ENCODE data around the gene MYH6.
"Not testable (repeated sequence)": the region's sequence is repeated elsewhere in the genome, so short reads cannot be mapped to it uniquely, and the experiment has no call there.

The MYH6 gene

GRCh38 chr14:23407516-23408306 lies at the start of gene MYH6:
MYH6 (minus strand) TSS chr14:23408273; CDS start chr14:23407223, 1,050 bp downstream.
- in situ Hi-C loops (cut with HindIII; ENCODE audit: low pct_unique_long_range_greater_than_20kb, low sequenced_read_pairs): no loop called here
- no peak for DNase-seq (ENCODE audit: low read depth in 1 of 2, low spot score in 1 of 2)
- no peak for TF ChIP-seq JUND (IDR thresholded peaks at IDR 0.05; ENCODE audit: low read depth)

DNA sequence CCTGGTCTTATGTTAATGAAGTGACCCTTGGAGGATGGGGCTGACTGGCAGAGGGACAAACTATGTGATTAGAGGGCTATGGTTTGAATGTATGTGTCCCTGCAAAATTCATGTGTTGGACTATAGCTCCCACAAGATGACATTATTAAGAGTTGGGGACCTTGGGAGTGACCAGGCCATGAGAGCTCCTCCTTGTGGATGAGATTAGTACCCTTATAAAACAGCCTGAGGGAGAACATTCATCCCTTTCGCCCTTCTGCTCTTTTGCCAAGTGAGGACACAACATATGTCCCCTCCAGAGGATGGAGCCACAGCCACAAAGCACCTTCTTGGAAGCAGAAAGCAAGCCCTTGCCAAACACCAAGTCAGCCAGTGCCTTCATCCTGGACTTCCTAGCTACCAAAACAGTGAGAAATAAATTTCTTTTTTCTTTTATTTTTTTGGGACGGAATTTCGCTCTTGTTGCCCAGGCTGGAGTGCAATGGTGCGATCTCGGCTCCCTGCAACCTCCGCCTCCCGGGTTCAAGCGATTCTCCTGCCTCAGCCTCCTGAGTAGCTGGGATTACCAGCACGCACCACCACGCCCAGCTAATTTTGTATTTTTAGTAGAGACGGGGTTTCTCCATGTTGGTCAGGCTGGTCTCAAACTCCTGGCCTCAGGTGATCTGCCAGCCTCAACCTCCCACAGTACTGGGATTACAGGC lies 49.0 kb upstream of the MYH6 start:
- in situ Hi-C loops (cut with HindIII; ENCODE audit: low pct_unique_long_range_greater_than_20kb, low sequenced_read_pairs): not testable (repeated sequence)
- peak in 1 of 2 experiments; percentile 3 for DNase-seq (ENCODE audit: low read depth in 1 of 2, low spot score in 1 of 2)

GRCh38 chr14:23454445-23454856 lies 46.4 kb upstream of the MYH6 start:
- DNase-seq (ENCODE audit: low read depth in 1 of 2, low spot score in 1 of 2): no peak
- no peak for TF ChIP-seq JUND (IDR thresholded peaks at IDR 0.05; ENCODE audit: low read depth)
- in situ Hi-C loops (cut with HindIII; ENCODE audit: low pct_unique_long_range_greater_than_20kb, low sequenced_read_pairs): no loop called here

DNA sequence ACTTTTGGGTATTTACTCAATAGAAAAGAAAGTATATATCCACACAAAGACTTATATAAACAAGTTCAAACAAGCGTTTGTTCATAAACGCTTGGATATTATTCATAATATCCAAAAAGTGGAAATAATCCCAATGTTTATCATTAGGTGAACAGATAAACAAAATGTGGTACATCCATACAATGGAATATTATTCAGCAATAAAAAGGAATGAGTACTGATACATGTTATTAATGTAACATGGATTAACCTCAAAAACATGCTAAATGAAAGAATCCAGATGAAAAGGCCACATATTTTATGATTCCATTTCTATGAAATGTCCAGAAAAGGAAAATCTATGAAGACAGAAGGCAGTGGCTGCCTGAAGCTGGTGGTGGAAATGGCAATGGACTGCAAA lies 44.2 kb upstream of the MYH6 start:
- in situ Hi-C loops (cut with HindIII; ENCODE audit: low pct_unique_long_range_greater_than_20kb, low sequenced_read_pairs): no loop called here
- no peak for DNase-seq (ENCODE audit: low read depth in 1 of 2, low spot score in 1 of 2)
- TF ChIP-seq JUND (IDR thresholded peaks at IDR 0.05; ENCODE audit: low read depth): no peak

DNA sequence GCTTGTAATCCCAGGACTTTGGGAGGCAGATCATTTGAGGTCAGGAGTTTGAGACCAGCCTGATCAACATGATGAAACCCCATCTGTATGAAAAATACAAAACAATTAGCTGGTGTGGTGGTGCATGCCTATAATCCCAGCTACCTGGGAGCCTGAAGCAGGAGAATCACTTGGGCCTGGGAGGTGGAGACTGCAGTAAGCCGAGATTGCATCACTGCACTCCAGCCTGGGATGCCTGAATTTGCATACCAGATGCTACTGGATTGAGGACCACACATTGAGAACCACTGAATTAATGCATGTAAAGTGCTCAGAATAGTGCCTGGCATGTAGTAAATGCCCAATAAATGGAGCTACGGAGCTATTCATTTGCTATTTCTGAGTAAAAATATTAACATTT lies 42.3 kb upstream of the MYH6 start:
- no peak for DNase-seq (ENCODE audit: low read depth in 1 of 2, low spot score in 1 of 2)
- no peak for TF ChIP-seq JUND (IDR thresholded peaks at IDR 0.05; ENCODE audit: low read depth)
- in situ Hi-C loops (cut with HindIII; ENCODE audit: low pct_unique_long_range_greater_than_20kb, low sequenced_read_pairs): no loop called here

- no peak for TF ChIP-seq JUND (IDR thresholded peaks at IDR 0.05; ENCODE audit: low read depth)
- in situ Hi-C loops (cut with HindIII; ENCODE audit: low pct_unique_long_range_greater_than_20kb, low sequenced_read_pairs): no loop called here
- DNase-seq (ENCODE audit: low read depth in 1 of 2, low spot score in 1 of 2): no peak
These were observed 41.2 kb upstream of the MYH6 start for GRCh38 chr14:23449314-23449713.

- TF ChIP-seq JUND (IDR thresholded peaks at IDR 0.05; ENCODE audit: low read depth): no peak
- in situ Hi-C loops (cut with HindIII; ENCODE audit: low pct_unique_long_range_greater_than_20kb, low sequenced_read_pairs): no loop called here
- DNase-seq (ENCODE audit: low read depth in 1 of 2, low spot score in 1 of 2): peak in 1 of 2 experiments; percentile 45
These were observed 39.6 kb upstream of the MYH6 start for GRCh38 chr14:23447361-23448350.

- no peak for DNase-seq (ENCODE audit: low read depth in 1 of 2, low spot score in 1 of 2)
- in situ Hi-C loops (cut with HindIII; ENCODE audit: low pct_unique_long_range_greater_than_20kb, low sequenced_read_pairs): no loop called here
- no peak for TF ChIP-seq JUND (IDR thresholded peaks at IDR 0.05; ENCODE audit: low read depth)
These were observed 38.3 kb upstream of the MYH6 start for GRCh38 chr14:23446291-23446851.

DNA sequence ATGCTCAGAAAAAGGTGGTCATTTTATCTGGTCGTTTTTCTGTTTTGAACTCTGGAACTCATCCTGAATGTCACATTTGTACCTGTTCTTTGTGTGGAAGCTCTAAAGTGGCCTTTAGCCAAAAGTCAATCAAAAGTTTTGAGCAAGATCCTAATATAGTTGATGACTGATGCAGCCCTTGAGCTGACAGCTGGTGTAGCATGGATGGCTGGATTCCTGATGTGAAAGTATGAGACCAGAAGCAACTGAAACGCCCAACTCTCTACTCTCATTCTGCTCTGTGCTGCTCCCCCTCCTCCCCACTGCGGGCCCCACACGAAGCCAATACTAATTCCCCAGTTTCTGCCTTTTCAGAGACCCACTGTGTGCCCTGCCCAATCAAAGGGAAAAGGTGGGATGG lies 37.7 kb upstream of the MYH6 start:
- no peak for TF ChIP-seq JUND (IDR thresholded peaks at IDR 0.05; ENCODE audit: low read depth)
- in situ Hi-C loops (cut with HindIII; ENCODE audit: low pct_unique_long_range_greater_than_20kb, low sequenced_read_pairs): no loop called here
- DNase-seq (ENCODE audit: low read depth in 1 of 2, low spot score in 1 of 2): no peak

DNA sequence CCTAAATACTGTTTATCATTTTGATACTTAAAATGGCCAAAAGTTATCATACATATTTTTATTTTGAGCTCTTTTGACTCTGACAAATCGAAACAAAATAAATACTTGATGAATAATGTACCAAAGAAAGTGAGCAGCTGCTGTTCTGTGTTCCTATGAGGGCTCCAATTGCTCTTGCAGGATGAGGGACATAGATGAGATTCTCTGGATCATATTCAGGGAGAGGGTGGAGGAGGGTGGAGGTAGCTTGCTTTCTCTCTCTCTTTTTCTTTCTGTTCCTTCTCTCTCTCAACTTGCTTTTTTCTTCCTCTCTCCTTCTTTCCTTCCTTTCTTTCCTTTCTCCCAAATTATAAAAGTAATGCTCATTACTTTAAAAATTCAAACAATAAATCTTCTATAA lies 36.2 kb upstream of the MYH6 start:
- no peak for DNase-seq (ENCODE audit: low read depth in 1 of 2, low spot score in 1 of 2)
- TF ChIP-seq JUND (IDR thresholded peaks at IDR 0.05; ENCODE audit: low read depth): no peak
- in situ Hi-C loops (cut with HindIII; ENCODE audit: low pct_unique_long_range_greater_than_20kb, low sequenced_read_pairs): no loop called here

GRCh38 chr14:23443881-23444280 lies 35.8 kb upstream of the MYH6 start:
- no peak for TF ChIP-seq JUND (IDR thresholded peaks at IDR 0.05; ENCODE audit: low read depth)
- no peak for DNase-seq (ENCODE audit: low read depth in 1 of 2, low spot score in 1 of 2)
- in situ Hi-C loops (cut with HindIII; ENCODE audit: low pct_unique_long_range_greater_than_20kb, low sequenced_read_pairs): no loop called here

GRCh38 chr14:23443411-23443812 lies 35.3 kb upstream of the MYH6 start:
- no peak for DNase-seq (ENCODE audit: low read depth in 1 of 2, low spot score in 1 of 2)

More at GRCh38 chr14:23443411-23443812, 35.3 kb upstream of the MYH6 start:
- TF ChIP-seq JUND (IDR thresholded peaks at IDR 0.05; ENCODE audit: low read depth): no peak
- in situ Hi-C loops (cut with HindIII; ENCODE audit: low pct_unique_long_range_greater_than_20kb, low sequenced_read_pairs): no loop called here
